Body of pancreas (tissue), 4 donors: ENCODE measurements around the gene DZIP1. TPM values are rescaled to one million over a fixed set of nuclear protein-coding genes. Genes with fewer than 3 reads are reported as not detected.
A peak's percentile ranks its signal among the peaks of the same experiment; 100 is the strongest.

Experiments used
- ATAC-seq: fragments of 150-250 bp; one replicate; pipeline ENCODE4 v1.9.1; 2016
- DNase-seq, 4 donors: peaks; one replicate each; pipeline ENCODE4 v3.0.0-alpha.2; 2019
- H3K27ac ChIP-seq, 4 donors: fragments of 200-600 bp; sonication (generic); 1 replicate in 3 of 4; 2 replicates in 1 of 4; pipeline versions ENCODE4 v1.5.1 to v1.6.1; 2016 to 2019; ENCODE audit warnings: mild to moderate bottlenecking in 1 of 4, mixed read lengths in 1 of 4, moderate library complexity in 1 of 4
- H3K27me3 ChIP-seq, 2 donors: fragments of 200-600 bp; sonication (generic); one replicate each; pipeline ENCODE4 v1.6.0; 2016; ENCODE audit warnings: mild to moderate bottlenecking in 1 of 2
- H3K36me3 ChIP-seq, 2 donors: fragments of 200-600 bp; sonication (generic); replicated peaks in 1 of 2; 2 replicates each; pipeline ENCODE4 v1.5.1; 2016; ENCODE audit warnings: low read depth in 2 of 2; ENCODE audit not compliant: insufficient read depth in 1 of 2
- H3K4me1 ChIP-seq: fragments of 200-600 bp; sonication (generic); one replicate; pipeline ENCODE4 v1.6.0; 2016
- H3K4me3 ChIP-seq, 2 donors: fragments of 200-600 bp; sonication (generic); 1 replicate in 1 of 2; 2 replicates in 1 of 2; pipeline ENCODE4 v1.5.1; 2016 to 2019
- H3K9me3 ChIP-seq, 3 donors: fragments of 200-600 bp; sonication (generic); 1 replicate in 2 of 3; 2 replicates in 1 of 3; pipeline ENCODE4 v1.5.1; 2016
- POLR2A ChIP-seq, 3 donors: fragments of 450-650 bp; IDR thresholded peaks; one replicate each; pipeline ENCODE4 v1.6.1; 2016; ENCODE audit warnings: antibody characterized with exemption in 3 of 3, mild to moderate bottlenecking in 2 of 3
- WGBS, 2 donors: methylation state at CpG; one replicate each; pipeline ENCODE4 v1.1.5; 2017; 5-methylcytosine and 5-hydroxymethylcytosine counted together
- intact Hi-C: fragments of 100-400 bp; cut with DNase I; formaldehyde crosslinking; loops from one replicate; pipeline ENCODE4 v1.15.1; 2023
- total RNA-seq, 2 donors: library from RNA; depleted of rRNA; stranded (reverse); fragments of >200 nt; gene quantifications; one replicate each; pipeline ENCODE4 v1.1.0, GENCODE V29; 2016
- TF ChIP-seq, protein P1 (sequence below), 7 experiments: fragments of 450-650 bp in 4 of 7; fragments of 200-600 bp in 3 of 7; sonication (generic) in 3 of 7; IDR thresholded peaks; one replicate each; pipeline ENCODE4 v1.5.1; 2016 to 2019; ENCODE audit warnings: antibody characterized with exemption in 7 of 7

Gene DZIP1
- total RNA-seq, 2 donors from 2014 or later, result 17.5 to 42.0 TPM

GRCh38 chr13:95535243-95535642 is 109.3 kb downstream of the DZIP1 start:
- no peaks in the 10 kb centered on the region for H3K27me3 ChIP-seq
- intact Hi-C loops, result no loop called here
- ATAC-seq (peak; percentile 57), DNase-seq (peak in 3 of 4 donors; percentile 33 to 61 (median 45))
- TF ChIP-seq, protein P1, sequence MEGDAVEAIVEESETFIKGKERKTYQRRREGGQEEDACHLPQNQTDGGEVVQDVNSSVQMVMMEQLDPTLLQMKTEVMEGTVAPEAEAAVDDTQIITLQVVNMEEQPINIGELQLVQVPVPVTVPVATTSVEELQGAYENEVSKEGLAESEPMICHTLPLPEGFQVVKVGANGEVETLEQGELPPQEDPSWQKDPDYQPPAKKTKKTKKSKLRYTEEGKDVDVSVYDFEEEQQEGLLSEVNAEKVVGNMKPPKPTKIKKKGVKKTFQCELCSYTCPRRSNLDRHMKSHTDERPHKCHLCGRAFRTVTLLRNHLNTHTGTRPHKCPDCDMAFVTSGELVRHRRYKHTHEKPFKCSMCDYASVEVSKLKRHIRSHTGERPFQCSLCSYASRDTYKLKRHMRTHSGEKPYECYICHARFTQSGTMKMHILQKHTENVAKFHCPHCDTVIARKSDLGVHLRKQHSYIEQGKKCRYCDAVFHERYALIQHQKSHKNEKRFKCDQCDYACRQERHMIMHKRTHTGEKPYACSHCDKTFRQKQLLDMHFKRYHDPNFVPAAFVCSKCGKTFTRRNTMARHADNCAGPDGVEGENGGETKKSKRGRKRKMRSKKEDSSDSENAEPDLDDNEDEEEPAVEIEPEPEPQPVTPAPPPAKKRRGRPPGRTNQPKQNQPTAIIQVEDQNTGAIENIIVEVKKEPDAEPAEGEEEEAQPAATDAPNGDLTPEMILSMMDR (IDR thresholded peaks at IDR 0.05), result no peak
- no peak for TF ChIP-seq POLR2A (IDR thresholded peaks at IDR 0.05)
- WGBS, 2 donors, result 48 to 50% methylated on average over 3 of the region's 3 CpGs
- peak overlapping the region; percentile 12 to 81 (median 73) for H3K27ac ChIP-seq
- no peaks in the 10 kb centered on the region for H3K36me3 ChIP-seq
- no peaks in the 10 kb centered on the region for H3K9me3 ChIP-seq
- H3K4me1 ChIP-seq, result peaks cover 57% of the 10 kb centered on the region
- no peak overlapping the region for H3K4me3 ChIP-seq

GRCh38 chr13:95533545-95534160 is 110.9 kb downstream of the DZIP1 start:
- H3K4me1 ChIP-seq, result peaks cover 61% of the 10 kb centered on the region
- intact Hi-C loops, result no loop called here
- peak; percentile 41 to 70 (median 59) for DNase-seq
- TF ChIP-seq, protein P1 (IDR thresholded peaks at IDR 0.05), result no peak
- peak in 1 of 3 donors; percentile 48 for TF ChIP-seq POLR2A (IDR thresholded peaks at IDR 0.05)
- no peaks in the 10 kb centered on the region for H3K27me3 ChIP-seq
- no peaks in the 10 kb centered on the region for H3K9me3 ChIP-seq
- H3K4me3 ChIP-seq, result no peak overlapping the region
- WGBS, 2 donors, result 32 to 40% methylated on average over 7 of the region's 7 CpGs
- peak; percentile 34 for ATAC-seq
- H3K36me3 ChIP-seq, result no peaks in the 10 kb centered on the region
- H3K27ac ChIP-seq, result peak overlapping the region; percentile 60 to 72 (median 62)

DNA sequence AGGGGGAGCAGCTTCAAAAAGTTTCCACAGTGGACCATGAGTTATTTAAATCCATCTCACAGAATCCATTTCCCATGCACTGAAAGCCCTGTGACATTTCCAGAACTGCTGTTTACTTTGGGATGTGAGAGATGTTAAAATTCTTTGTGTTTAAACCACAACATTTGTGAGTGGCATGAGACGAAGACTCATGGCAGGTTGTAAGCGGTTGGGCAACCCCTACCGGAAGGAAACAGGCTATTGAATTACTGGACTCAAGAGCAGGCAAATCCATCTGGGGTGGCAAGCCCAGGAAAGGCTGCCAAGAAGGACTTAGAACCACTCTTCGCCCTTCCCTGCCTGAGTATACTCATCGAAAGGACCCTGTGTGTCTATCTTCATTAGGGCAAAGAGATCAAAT is 114.3 kb downstream of the DZIP1 start:
- DNase-seq (peak; percentile 60 to 80 (median 72)), ATAC-seq (peak; percentile 77)
- Histone ChIP-seq H3K36me3 (no peaks in the 10 kb centered on the region), H3K9me3 (no peaks in the 10 kb centered on the region), H3K4me1 (peaks cover 28% of the 10 kb centered on the region), H3K27me3 (no peaks in the 10 kb centered on the region), H3K4me3 (no peak overlapping the region), H3K27ac (peak overlapping the region; percentile 20 to 44 (median 38))
- WGBS, 2 donors, result 9 to 10% methylated on average over 5 of the region's 5 CpGs
- intact Hi-C loops, result no loop called here
- TF ChIP-seq POLR2A (IDR thresholded peaks at IDR 0.05), result no peak
- TF ChIP-seq, protein P1 (IDR thresholded peaks at IDR 0.05), result peak in 4 of 7 experiments; percentile 16 to 27 (median 19)

Other genes starting within 250 kb of the DZIP1 start
- gene CLDN10, start 92.0 kb downstream of the DZIP1 start, total RNA-seq, result 100 to 1,000 TPM in 1 of 2 donors, 10 to 100 TPM in 1; 72.8 to 228 TPM
- 10 to 100 TPM; 40.2 to 52.1 TPM for gene DNAJC3, start 32.4 kb upstream of the DZIP1 start, total RNA-seq